Measurements from ENCODE around the gene PCP4L1.
"Not testable (repeated sequence)": the region's sequence is repeated elsewhere in the genome, so short reads cannot be mapped to it uniquely, and the experiment has no call there.

The PCP4L1 gene

DNA sequence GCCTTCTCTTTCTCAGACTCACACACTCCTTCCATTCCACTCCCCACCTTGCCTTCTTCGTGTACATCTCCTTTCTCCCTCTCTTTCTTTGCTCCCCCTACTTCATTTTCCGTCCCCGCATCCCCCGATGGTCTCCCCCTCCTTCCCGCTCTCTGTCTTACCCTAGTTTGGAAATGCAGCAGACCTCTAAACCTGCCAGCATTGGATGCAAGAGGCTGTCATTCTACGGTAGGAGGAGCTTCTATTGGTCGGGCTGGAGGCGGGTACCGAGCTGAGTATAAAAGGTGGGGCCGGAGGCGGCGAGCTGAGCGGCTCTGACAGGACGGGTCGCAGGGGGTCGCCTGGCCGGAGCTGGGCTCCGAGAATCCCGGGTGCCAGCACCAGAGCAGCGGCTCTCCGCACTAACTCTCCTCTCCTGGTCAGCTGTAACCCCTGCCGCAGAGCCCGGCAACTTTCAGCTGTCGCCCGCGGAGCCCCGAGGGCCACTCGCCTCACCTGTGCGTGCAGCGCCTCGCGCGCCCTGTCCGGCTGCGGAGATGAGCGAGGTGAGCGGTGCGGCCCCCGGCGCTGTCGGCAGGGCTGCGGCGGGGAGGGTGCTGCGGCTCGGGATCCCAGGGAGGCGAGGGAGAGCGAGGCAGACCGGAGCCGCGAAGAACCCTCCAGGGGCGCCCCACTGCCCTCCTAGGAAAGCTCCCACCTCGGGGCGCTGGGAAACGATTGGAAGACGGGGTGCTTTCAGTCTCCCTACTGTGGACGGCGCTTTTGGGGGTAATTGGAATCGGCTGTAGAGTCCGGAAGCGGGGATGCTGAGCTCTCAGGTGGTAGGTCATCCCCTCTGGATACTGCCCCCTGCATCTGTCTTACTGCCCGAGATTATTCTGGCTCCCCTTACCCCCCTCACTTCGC lies at the start of gene PCP4L1:
TSS of gene PCP4L1 (plus strand) at position 307 of the 906 bp plus-strand sequence. CDS start at position 537, 230 bp downstream.
- DNase-seq (ENCODE audit: low read depth in 3 of 3, low spot score in 1 of 3): peak in 1 of 3 donors; percentile 18

DNA sequence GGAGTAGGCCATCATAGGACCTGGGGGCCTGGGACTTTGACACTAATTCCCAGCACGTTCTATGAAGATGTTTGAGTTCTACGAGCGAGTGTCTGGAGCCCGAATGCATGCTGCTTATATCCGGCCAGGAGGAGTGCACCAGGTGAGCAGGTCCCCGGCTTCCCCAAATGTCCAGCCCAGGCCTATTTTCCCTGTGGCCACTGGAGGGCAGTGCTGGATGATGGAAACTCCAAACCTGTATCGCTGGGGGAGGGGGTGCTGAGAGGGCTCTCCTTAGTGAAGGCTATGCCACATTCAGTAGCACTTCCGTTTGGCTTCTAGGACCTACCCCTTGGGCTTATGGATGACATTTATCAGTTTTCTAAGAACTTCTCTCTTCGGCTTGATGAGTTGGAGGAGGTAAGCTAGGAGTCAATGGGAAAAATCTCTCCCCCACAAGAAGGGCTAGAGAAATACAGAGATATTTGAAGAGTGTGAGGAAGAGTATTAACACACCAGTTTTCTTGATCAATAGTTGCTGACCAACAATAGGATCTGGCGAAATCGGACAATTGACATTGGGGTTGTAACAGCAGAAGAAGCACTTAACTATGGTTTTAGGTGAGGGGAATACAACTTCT lies 48.6 kb upstream of the PCP4L1 start:
- peak in 2 of 3 donors; percentile 24 to 44 for DNase-seq (ENCODE audit: low read depth in 3 of 3, low spot score in 1 of 3)

- DNase-seq (ENCODE audit: low read depth in 3 of 3, low spot score in 1 of 3): no peak
These were observed 44.2 kb upstream of the PCP4L1 start for GRCh38 chr1:161214369-161214768.

DNA sequence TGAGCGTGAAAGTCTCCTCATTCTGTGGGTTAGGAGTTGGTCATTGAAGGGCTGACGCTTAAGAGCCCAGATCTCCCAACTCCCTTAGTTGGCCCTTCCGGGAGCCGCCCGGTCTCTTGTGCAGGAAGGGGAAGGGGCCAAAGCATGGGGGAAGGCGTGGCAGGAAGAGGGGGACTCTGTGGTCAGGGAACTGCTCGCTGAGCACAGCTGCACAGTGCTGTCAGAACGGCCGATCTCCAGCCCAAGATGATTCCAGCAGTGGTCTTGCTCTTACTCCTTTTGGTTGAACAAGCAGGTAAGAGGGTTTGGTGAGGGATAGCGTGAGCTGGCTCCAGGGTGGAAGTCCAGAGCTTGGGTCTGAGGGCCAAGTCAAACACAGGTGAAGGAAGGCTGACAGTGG lies 43.5 kb upstream of the PCP4L1 start, which contains the start of gene FCER1G:
TSS of gene FCER1G (plus strand) at position 220 of the 400 bp plus-strand sequence. CDS start at position 247, 27 bp downstream.
- DNase-seq (ENCODE audit: low read depth in 3 of 3, low spot score in 1 of 3): no peak

GRCh38 chr1:161216945-161217712 lies 41.4 kb upstream of the PCP4L1 start:
- DNase-seq (ENCODE audit: low read depth in 3 of 3, low spot score in 1 of 3): no peak

- no peak for DNase-seq (ENCODE audit: low read depth in 3 of 3, low spot score in 1 of 3)
These were observed 40.7 kb upstream of the PCP4L1 start for GRCh38 chr1:161217831-161218230.

DNA sequence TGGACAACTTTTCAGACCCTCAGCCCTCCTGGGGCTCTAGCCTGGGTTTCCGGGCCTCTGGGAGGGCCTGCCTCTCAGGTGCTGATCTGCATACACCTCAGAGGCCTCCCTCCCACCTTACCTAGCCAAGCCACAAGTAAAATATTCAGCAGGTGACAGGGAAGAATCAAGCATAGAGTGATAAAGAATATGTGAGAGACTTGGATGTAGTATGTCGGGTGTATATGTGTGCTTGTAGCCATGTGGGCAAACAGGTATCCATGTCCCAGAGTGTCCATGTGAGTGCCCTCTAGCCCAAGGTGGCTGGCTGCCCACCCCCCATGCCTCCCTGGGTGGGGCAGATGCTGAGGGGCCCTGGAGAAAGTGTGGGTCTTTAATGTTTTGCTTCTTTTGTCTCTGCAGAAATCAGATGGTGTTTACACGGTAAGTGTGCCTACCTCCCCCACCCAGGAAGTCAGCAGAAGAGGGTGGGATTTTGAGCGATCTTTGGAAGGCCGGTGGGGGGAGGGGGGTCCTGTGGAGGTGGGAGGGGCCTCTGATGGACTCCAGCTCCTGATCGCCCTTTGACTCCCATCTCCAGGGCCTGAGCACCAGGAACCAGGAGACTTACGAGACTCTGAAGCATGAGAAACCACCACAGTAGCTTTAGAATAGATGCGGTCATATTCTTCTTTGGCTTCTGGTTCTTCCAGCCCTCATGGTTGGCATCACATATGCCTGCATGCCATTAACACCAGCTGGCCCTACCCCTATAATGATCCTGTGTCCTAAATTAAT lies 40.1 kb upstream of the PCP4L1 start:
- no peak for DNase-seq (ENCODE audit: low read depth in 3 of 3, low spot score in 1 of 3)

DNA sequence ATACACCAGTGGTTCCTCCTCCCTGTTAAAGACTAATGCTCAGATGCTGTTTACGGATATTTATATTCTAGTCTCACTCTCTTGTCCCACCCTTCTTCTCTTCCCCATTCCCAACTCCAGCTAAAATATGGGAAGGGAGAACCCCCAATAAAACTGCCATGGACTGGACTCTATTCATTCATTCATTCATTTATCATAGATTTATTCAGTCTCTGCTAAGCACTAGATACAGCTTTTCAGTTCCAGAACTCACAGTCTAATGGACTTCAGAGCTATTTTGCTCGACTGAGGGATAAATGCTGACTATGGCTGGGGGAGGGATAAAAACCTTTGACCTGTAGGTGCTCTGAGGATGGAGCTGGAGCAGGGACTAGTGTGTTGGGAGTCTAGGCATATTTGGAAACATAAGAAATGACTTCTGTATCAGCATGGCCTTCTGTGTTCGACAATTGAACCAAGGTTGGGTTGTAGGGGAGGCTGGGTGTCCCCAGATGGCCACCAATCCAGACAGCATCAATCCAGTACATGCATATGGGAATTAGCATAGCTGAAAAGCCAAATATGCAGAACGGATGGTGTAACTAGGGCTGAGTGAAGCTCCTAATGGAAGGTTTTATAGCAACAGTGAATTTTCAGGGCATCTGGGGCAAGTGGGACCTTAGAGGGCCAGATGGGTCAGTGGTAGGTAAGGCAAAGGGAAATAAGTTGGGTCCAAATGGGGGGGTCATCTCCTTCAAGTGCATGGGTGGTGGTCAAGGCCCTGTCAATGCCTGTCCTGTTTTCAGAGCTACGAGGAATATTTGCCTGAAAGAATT lies 39.3 kb upstream of the PCP4L1 start:
- DNase-seq (ENCODE audit: low read depth in 3 of 3, low spot score in 1 of 3): no peak

DNA sequence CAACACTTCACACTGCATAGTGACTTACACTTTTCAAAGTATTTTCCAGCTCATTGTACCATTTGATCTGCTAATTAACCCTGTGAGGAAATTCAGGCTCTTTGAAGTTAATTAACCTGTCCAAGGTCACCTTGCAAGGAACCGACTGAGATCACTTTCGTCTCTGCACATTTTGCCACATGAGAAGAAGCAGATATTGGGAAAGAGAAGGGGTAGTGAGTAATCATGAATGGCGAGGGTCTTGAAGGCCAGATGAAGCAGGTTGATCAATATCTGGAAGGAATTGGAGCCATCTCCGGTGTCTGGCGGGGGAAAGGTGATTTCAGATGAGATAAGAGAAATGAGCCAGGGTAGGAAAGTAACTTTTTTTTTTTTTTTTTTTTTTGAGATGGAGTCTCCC lies 38.5 kb upstream of the PCP4L1 start:
- no peak for DNase-seq (ENCODE audit: low read depth in 3 of 3, low spot score in 1 of 3)

- no peak for DNase-seq (ENCODE audit: low read depth in 3 of 3, low spot score in 1 of 3)
These were observed 36.1 kb upstream of the PCP4L1 start for GRCh38 chr1:161222175-161223019.

DNA sequence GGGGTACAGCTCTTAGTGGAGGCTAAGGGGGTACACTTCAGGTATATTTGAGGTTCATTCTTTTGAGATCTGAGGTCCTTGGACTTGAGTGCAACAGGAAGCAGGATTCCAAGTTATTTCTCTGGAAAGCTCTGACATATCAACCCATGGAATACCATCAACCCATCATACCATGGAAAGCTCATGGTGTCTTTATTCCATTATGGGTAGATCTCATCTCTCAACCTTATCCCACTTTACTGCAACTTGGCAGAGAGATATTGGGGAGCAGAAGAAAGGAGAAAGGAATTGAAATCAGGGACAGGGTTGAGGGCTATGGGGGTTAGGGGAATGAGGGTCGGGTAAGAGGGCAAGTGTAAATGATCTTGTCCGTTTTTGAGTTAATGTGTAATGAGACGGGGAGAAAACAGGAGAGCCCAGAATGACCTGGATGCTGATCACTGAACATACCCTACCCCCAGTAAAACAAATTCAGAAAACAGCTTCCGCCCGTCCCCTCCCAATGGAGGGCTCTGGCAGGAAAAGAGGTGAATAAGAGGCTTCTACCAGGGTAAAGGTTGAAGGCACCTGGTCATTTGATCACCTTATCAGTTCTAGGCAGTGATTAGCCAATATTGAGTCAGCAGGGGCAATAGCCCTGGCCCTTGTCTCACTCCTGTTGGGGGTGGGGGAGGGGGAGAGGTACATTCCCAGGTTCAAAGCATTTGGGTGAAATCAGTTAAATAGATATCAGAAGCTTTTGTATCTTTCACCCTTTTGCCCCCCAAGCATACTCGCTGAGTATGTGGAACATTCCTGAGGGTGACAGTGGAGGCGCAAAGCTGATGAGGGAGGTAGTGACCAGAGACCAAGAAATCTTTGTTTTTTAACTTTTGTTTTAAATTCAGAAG lies 34.5 kb upstream of the PCP4L1 start:
- no peak for DNase-seq (ENCODE audit: low read depth in 3 of 3, low spot score in 1 of 3)

DNA sequence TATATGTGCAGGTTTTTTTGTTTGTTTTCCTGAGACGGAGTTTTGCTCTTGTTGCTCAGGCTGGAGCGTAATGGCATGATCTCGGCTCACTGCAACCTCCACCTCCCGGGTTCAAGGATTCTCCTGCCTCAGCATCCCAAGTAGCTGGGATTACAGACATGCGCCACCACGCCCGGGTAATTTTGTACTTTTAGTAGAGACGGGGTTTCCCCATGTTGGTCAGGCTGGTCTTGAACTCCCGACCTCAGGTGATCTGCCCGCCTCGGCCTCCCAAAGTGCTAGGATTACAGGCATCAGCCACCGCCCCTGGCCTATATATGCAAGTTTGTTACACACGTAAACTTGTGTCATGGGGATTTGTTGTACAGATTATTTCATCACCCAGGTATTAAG lies 33.9 kb upstream of the PCP4L1 start:
- DNase-seq (ENCODE audit: low read depth in 3 of 3, low spot score in 1 of 3): not testable (repeated sequence)

- DNase-seq (ENCODE audit: low read depth in 3 of 3, low spot score in 1 of 3): no peak
These were observed 33.4 kb upstream of the PCP4L1 start for GRCh38 chr1:161225178-161225533.

DNA sequence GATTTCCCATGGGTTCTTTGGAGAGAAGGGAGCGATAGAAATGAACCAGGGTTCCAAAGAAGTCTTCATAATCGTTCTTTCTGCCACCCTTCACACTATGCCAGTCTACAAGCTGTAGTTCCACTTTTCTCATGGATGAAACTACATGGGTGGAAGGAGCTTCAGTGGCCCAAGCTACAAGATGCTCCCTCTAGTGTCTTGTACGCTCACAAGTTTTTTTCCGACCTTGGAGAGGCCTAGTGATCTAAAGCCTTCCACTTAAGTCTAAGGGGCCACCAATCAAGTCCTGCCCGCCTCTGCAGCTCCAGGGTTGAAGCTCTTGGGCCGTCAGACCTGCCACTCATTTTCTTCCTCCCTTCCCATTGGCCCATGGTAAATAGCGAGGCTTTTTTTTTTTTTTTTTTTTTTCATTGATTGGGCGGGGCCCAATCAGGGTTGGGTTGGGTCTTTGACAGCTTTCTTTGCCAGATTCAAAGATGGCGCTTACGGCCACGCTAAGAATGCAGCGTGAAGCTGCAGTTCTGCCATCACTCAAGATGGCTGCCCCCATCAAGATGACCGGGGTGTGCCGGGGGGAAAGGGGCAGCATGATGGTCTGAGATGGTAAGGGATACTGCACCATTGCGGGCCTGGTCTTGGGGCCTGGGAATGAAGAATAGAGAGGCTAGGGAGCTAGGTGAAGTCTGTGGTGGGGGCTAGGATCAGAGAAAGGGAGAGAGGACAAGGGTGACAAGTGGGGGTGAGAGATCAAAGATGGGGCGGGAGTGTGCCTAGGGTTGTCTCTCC lies 32.8 kb upstream of the PCP4L1 start, which contains the start of gene TOMM40L:
TSS of gene TOMM40L (plus strand) at position 527 of the 786 bp plus-strand sequence. CDS start 430 bp downstream, outside the sequence.
- DNase-seq (ENCODE audit: low read depth in 3 of 3, low spot score in 1 of 3): peak; percentile 73 to 80 (median 73)

DNA sequence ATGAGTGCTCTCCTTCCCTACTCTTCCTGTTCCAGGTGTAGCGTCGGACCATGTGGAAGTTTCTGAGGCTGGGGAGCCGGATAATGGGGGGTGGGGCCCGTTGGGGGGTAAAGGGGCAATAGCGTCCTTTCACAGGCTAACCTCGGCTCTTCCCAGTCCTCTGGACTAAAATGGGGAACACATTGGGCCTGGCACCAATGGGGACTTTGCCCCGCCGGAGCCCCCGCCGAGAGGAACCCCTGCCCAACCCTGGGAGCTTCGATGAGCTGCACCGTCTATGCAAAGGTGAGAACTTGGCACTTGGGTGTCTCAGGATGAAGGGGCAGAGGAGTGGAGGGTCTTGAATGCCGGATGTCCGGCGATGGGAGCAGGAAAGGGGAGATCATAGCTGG lies 32.2 kb upstream of the PCP4L1 start:
- no peak for DNase-seq (ENCODE audit: low read depth in 3 of 3, low spot score in 1 of 3)

DNA sequence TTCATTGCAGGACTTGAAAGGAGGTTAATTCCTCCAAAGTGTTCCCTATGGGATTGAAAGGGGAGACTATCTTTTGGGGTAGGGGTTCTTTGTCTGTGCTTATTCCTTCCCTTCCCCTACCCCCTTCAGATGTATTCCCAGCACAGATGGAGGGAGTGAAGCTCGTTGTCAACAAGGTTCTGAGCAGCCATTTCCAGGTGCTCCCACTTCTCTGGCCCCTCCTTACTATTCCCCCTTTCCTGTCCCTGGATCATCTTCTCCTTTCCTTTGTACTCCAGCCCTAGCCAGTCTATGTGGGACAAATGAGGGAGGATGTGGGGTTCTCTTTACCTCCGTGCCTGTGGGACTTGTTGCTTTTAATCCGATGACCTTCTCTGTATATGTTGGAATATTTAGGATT lies 31.8 kb upstream of the PCP4L1 start:
- DNase-seq (ENCODE audit: low read depth in 3 of 3, low spot score in 1 of 3): no peak

DNA sequence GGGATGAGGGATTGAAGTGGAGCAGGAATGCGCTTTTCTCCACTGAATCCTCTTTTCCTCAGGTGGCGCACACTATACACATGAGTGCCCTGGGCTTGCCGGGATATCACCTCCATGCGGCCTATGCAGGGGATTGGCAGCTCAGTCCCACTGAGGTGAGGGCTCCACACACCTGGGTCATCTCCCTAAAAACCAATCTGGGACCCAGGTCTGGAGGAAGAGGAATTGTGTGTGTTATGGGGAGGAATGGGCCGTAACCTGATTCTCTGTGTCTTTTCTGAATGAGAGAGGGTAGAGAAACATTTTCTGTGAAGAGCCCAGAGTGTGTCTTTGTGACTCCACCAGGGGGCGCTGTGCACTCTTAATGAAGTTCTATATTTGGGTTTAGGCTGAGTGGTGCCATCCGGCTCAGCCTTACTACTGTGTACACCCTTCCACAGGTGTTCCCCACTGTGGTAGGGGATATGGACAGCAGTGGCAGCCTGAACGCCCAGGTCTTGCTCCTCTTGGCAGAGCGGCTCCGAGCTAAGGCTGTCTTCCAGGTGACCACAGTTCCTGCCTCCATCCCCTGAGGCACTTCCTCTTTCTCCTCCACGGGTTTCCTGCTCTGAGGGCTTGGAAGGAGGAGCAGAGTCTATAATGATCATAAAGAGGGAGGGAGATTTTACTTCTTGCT lies 31.2 kb upstream of the PCP4L1 start:
- peak; percentile 75 to 89 (median 77) for DNase-seq (ENCODE audit: low read depth in 3 of 3, low spot score in 1 of 3)
